ENCODE results near the gene DAZAP1.

Gene DAZAP1

DNA sequence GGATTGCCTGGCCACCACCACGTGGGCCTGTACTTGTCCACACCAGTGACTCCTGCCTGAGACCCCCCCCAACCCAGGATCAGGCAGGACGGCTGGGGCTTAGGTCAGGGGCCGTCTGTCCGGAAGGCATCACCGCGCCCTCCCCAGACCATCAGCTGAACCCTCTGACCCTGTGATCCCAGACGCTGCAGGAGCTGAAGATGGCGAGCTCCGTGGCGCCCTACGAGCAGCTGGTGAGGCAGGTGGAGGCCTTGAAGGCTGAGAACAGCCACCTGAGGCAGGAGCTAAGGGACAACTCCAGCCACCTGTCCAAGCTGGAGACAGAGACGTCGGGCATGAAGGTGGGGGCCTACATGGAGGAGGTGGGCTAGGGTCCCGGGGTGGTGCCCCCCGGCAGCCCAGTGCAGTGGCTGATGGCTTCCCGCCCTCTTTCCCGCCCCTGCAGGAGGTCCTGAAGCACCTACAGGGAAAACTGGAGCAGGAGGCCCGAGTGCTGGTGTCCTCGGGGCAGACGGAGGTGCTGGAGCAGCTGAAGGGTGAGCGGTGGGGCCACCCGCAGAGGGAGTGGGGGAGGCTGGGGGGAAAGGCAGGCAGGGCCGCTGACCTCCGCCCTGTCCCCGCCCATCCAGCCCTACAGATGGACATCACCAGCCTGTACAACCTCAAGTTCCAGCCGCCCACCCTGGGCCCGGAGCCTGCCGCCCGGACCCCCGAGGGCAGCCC is 45.6 kb downstream of the DAZAP1 start:
- TF ChIP-seq, protein P1, sequence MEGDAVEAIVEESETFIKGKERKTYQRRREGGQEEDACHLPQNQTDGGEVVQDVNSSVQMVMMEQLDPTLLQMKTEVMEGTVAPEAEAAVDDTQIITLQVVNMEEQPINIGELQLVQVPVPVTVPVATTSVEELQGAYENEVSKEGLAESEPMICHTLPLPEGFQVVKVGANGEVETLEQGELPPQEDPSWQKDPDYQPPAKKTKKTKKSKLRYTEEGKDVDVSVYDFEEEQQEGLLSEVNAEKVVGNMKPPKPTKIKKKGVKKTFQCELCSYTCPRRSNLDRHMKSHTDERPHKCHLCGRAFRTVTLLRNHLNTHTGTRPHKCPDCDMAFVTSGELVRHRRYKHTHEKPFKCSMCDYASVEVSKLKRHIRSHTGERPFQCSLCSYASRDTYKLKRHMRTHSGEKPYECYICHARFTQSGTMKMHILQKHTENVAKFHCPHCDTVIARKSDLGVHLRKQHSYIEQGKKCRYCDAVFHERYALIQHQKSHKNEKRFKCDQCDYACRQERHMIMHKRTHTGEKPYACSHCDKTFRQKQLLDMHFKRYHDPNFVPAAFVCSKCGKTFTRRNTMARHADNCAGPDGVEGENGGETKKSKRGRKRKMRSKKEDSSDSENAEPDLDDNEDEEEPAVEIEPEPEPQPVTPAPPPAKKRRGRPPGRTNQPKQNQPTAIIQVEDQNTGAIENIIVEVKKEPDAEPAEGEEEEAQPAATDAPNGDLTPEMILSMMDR (IDR thresholded peaks at IDR 0.05; ENCODE audit: low read depth, low read length, missing control alignments), result no peak
- DNase-seq (ENCODE audit: low read depth), result no peak
- no peak overlapping the region for H3K4me3 ChIP-seq (ENCODE audit: low read depth, low read length)

DNA sequence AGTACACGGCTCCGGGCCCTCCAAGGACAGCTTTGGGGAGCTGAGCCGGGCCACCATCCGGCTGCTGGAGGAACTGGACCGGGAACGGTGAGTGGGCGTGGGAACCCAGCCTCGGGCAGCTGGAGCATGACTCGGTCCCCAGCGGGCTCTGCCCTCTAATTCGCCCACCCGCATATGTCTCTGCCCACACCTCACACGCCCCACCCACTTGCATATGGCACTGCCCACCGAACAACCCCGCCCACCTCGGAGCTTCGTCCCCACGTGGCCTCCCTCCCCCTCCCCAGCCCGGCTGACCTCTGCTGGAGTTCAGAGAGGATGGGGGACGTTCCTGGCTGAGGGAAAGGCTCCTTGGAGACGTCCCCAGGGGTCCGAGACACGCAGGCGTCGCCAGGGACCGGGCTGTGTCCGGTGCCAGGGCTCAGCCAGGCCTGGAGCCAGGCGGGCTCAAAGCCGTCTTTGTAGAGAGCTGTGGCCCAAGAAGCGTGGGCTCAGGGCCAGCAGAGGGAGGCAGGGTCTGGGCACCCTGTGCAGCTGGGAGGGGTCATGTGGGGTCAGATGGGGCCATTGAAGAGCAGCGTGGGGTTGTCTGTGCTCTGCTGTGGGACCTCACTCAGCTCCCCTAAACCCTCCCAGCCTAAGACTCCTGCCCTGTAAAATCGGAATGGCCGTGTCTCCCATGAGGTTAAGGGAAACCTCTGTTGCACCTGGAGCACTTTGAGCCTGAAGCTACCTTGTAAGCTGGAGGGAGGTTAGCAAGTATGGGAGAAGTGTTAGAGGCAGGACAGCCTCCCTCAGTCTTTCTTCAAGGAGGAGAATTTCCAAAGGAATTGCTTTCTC is 46.4 kb downstream of the DAZAP1 start:
- no peak for DNase-seq (ENCODE audit: low read depth)
- TF ChIP-seq, protein P1 (IDR thresholded peaks at IDR 0.05; ENCODE audit: low read depth, low read length, missing control alignments), result no peak
- H3K4me3 ChIP-seq (ENCODE audit: low read depth, low read length), result no peak overlapping the region

DNA sequence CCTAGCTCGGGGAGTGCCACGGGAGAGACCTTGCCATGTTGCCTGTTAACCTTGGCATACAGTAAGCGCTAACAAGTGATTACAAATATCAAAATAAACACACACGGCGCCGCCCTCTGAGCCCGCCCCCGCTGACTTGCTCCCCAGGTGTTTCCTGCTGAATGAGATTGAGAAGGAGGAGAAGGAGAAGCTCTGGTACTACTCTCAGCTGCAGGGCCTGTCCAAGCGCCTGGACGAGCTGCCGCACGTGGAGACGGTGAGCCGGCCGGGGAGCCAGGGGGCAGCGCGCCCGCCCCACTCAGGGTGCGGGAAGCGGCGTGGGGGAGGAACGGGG is 47.6 kb downstream of the DAZAP1 start:
- no peak overlapping the region for H3K4me3 ChIP-seq (ENCODE audit: low read depth, low read length)
- TF ChIP-seq, protein P1 (IDR thresholded peaks at IDR 0.05; ENCODE audit: low read depth, low read length, missing control alignments), result no peak
- DNase-seq (ENCODE audit: low read depth), result no peak

DNA sequence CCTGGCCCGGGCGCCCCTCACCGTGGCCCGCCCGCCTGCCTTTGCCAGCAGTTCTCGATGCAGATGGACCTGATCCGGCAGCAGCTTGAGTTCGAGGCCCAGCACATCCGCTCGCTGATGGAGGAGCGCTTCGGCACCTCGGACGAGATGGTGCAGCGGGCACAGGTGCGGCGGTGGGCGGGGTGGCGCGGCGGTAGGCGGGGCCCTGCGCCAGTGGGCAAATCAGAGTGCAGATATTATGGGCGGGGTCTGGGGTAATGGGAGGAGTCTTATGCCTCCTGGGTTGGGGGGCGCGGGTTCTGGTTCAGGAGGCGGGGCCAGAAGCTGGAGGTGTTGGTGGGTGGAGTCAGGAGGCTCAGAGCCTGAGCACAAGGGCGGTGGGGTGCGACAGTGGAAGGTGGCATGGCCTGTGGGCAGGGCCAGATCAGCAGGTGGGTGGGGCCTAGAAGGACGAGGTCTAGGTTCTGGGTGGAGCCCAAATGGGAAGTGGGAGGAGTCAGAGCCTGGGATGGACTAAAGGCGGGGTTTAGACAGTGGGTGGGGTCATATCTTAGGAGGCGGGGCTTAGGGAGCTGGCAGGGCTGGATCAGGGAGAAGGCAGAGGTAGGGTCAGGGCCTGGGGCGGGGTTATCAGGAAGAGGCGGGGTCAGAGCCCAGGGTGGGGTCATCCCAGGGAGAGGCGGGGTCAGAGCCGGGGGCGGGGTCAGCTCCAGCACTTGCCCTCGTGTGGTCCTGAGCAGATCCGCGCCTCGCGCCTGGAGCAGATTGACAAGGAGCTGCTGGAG is 48.1 kb downstream of the DAZAP1 start:
- TF ChIP-seq, protein P1 (IDR thresholded peaks at IDR 0.05; ENCODE audit: low read depth, low read length, missing control alignments), result no peak
- H3K4me3 ChIP-seq (ENCODE audit: low read depth, low read length), result no peak overlapping the region
- DNase-seq (ENCODE audit: low read depth), result no peak

DNA sequence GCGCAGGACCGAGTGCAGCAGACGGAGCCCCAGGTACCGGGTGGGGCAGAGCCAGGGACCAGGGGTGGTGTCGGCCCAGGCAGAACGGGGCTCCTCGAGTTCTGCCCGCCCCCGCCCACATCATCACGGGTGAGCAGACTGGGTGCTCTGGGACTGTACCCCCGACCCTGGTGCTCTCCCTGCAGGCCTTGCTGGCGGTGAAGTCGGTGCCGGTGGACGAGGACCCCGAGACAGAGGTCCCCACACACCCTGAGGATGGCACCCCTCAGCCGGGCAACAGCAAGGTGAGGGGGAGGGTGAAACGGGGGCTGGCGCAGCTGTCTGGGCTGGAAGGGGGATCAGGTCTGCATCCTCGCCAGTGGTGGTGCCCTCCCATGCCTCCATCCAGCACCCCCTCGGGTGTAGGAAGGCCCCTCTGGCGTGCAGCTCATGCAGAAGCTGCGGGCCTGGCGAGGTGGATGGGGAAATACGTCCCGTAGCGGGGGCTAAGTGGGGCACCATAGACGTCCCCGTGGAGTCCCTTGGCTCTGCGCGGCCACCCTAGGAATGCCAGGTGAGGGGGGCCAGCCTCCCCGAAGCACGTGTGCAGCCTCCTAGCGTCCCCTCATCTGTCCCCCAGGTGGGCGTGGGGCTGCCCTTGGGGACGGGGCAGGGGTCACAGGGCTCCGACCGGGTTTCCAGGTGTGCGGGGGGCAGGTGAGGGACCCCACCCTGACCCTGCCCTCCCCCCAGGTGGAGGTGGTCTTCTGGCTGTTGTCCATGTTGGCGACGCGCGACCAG is 48.9 kb downstream of the DAZAP1 start:
- DNase-seq (ENCODE audit: low read depth), result no peak
- no peak overlapping the region for H3K4me3 ChIP-seq (ENCODE audit: low read depth, low read length)
- TF ChIP-seq, protein P1 (IDR thresholded peaks at IDR 0.05; ENCODE audit: low read depth, low read length, missing control alignments), result no peak

DNA sequence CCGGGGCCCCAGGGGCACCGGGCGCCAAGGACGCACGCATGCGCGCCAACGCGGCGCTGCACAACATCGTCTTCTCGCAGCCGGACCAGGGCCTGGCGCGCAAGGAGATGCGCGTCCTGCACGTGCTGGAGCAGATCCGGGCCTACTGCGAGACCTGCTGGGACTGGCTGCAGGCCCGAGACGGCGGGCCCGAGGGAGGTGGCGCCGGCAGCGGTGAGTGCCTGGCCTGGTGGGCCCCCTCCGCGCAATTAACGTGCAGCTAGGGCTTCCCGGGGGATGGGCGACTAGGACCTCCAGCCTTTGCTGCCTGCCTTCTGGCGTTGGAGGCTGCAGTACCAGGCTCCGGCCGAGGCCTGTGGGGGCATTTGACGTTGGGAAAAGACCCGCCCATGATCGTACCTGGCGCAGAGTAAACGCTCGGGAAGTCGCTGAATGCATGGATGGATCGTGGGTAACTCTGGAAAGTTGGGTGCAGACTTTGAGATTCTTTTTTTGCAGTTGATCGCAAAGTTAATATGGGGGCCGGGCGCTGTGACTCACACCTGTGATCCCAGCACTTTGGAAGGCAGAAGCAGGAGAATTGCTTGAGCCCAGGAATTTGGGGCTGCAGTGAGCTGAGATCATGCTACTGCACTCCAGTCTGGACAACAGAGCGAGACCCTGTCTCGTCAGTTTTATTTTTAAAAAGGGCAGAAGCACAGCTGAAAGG is 49.8 kb downstream of the DAZAP1 start:
- TF ChIP-seq, protein P1 (IDR thresholded peaks at IDR 0.05; ENCODE audit: low read depth, low read length, missing control alignments), result no peak
- no peak for DNase-seq (ENCODE audit: low read depth)
- H3K4me3 ChIP-seq (ENCODE audit: low read depth, low read length), result no peak overlapping the region
